LNCAP (cell line): ENCODE measurements around the gene EHMT1.

Source experiments
- TF ChIP-seq, protein P1 (sequence below): fragments of 450-650 bp; IDR thresholded peaks from 2 replicates; pipeline ENCODE4 v1.5.1; 2017; ENCODE audit warnings: mild to moderate bottlenecking

EHMT1 gene

DNA sequence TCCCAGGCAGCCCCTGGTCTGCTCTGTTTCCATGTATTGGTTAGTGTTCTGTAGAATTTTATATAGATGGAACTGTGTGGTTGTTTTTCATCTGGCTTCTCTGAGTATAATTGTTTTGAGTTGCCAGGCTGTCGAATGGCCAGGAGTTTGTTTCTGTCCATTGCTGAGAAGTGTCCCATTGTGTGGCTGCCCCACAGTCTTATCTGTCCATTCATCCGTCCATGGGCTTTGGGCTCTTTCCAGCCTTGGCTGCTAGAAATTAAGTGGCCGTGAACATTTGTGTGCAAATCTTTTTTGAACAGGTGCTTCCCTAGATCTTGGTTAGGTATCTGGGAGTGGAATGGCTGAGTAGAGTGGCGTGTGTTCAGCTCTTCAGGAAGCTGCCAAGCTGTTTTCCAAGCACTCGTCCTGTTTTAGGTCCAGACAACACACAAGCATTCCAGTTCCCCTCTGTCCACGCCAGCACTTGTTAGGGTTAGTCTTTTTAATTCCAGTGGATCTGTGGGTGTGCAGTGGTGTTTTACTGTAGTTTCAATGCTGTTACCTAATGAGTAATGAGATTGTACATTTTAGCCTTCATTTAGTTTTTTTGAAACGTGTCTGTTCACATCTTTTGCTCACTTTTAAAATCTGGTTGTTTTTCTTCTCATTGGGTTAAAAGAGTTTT is 136.6 kb downstream of the EHMT1 start:
- TF ChIP-seq, protein P1, sequence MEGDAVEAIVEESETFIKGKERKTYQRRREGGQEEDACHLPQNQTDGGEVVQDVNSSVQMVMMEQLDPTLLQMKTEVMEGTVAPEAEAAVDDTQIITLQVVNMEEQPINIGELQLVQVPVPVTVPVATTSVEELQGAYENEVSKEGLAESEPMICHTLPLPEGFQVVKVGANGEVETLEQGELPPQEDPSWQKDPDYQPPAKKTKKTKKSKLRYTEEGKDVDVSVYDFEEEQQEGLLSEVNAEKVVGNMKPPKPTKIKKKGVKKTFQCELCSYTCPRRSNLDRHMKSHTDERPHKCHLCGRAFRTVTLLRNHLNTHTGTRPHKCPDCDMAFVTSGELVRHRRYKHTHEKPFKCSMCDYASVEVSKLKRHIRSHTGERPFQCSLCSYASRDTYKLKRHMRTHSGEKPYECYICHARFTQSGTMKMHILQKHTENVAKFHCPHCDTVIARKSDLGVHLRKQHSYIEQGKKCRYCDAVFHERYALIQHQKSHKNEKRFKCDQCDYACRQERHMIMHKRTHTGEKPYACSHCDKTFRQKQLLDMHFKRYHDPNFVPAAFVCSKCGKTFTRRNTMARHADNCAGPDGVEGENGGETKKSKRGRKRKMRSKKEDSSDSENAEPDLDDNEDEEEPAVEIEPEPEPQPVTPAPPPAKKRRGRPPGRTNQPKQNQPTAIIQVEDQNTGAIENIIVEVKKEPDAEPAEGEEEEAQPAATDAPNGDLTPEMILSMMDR: no peak

DNA sequence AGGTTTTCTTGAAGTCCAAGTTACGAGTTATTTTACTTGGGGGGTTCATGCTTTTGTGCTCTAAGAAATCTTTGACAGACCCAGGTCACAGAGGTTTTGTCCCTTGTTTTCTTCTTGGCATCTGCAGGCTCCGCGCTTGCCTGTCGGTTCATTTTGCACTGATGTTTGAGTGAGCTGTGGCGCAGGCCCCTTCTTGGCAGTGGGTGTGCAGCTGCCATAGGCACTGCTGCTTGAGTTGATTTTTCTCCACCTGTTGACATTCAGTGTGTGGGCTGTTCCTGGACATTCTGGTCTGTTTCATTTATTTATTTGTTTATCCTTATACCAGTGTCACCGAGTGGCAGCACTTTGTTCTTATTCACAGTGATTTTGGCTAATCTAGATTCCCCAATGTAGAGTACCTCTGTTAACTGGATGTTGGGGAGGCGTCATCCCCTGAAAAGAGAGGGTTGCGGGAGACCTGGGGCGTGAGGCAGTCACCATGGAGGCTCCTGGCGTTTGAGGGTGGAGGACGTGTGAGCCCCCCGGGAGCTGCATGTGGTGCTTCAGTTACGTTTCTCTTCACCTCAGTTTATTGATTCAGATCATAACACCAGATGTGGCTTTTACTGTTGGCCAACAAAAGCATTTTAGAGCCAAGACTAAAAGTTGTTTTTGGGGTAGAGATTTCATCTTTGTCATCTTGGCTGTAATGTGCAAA is 137.4 kb downstream of the EHMT1 start:
- TF ChIP-seq, protein P1: no peak

DNA sequence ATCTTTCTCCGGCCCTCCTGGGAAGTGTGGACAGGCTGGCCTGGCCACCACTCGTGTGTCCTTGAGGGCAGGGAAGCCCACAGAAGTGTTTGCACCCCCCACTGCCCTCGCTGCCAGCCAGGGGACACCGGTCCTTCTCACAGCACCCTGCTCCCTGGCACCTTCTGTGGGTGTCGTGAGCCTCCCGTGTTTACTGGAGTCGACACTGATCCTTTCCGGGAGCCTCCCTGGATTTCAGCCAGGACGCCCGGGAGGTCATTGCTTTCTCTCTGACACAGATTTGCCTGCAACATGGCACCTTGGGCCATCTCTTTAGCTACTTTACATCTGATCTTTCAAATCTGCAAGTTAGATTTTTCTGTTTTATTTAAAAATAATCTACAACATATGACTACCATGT is 138.3 kb downstream of the EHMT1 start:
- TF ChIP-seq, protein P1: no peak

DNA sequence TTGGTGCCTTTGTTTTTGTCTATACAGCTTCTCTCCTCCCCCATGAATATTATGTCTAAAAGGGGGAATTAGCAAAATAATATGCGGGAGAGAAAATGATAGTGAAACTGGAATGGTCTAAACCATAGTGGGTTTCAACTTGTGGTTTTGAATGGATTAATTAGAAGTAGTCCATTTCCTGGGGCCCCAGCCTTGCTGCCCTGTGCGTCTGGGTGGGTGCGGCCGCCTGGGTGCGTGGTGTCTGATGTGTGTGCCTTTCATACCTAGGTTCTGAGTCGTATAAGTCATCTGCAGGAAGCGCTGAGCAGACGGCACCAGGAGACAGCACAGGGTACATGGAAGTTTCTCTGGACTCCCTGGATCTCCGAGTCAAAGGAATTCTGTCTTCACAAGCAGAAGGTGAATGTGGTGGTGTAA is 138.8 kb downstream of the EHMT1 start:
- TF ChIP-seq, protein P1: no peak

DNA sequence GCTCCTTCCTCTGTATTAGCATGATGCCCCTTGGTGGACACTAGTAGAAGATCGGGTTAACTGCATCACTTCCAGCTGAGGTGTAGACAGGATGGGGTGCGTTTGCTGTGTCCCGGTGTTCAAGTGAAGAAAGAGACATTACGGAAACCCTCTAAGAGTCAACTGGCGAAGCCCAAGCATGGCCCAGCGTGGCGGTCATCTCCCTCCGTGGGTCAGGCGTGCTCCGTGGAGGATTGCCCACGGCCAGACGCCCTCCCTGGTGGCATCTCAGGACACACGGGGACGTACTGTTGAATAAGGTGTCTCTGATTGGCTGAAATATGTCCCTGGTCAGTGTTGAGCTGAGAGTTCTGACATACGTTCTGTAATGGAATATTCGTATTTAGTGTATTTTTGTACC is 139.3 kb downstream of the EHMT1 start:
- TF ChIP-seq, protein P1: no peak

DNA sequence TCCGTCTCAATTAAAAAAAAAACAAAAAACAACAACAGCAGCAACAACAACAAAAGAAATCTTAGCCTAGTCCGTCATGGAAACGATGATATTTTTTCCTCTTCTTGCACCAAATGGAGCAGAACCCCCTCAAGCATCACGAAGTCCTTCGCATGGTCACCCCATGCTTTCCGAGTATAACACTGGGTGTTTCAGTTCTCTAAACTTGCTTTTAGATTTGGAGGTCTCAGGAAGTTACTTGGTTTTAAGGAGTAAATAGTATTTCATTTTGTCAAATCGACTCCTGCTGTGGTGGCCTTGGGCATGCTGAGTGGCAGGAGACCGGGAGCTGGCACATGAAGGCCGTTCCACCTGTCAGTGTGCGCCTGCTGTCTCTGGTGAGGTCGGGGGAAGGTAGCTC is 140.3 kb downstream of the EHMT1 start:
- TF ChIP-seq, protein P1: no peak

DNA sequence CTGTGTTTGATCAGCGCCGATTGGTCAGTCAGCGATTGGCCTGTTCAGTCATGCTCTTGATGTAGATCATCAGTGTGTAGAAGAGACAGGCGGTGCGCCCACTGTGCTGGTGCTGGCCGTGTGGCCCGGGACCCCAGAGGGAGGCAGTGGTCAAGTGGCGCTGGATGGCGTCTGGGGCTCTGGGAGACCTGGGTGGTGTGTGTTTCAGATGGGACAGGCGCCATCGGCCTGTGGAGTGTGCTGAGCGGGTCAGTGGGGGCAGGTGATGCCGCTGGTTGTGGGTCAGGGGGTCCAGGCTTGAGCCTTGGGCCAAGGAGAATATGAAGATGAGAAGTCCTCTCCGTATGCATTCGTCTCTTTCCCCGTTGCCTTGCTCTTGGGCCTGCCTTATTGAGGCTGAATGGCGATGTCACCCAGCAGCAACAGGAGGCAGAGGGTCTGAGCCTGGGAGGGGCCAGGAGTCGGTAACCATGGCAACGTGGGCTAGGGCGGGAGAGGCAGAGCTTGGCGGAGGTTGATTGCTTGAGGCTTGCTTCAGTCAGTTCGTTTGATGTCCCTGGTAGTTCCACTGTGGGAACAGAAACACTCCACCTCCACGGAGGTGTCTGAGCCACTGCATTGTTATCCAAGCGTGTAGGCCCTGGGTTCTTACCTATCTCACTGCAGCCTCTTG is 141.0 kb downstream of the EHMT1 start:
- TF ChIP-seq, protein P1: no peak
